CD4-positive, alpha-beta T cell treated with Interleukin-21 for 1 hour (primary cell): ENCODE data around the gene INSR.
"Not testable (repeated sequence)": the region's sequence is repeated elsewhere in the genome, so short reads cannot be mapped to it uniquely, and the experiment has no call there.

Experiments
- DNase-seq: peaks from one replicate; pipeline ENCODE4 v3.0.0-alpha.2; 2020

Gene INSR

DNA sequence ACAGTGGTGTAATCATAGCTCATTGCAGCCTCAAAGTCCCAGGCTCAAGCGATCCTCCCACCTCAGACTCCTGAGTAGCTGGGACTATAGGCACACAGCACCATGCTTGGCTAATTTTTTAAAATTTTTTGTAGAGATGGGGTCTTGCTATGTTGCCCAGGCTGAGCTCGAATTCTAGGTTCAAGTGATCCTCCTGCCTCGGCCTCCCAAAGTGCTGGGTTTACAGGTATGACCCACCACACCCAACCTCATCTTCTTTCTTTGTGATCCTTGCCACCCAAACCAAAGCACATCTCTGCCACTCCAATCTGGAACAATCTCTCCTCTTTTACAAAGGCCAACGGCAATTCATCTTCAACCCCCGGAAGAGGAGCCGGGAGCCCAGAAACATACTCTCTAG, 38.6 kb downstream of the INSR start:
- DNase-seq: no peak

- DNase-seq: no peak
Observed at GRCh38 chr19:7255119-7255518, 39.1 kb downstream of the INSR start.

GRCh38 chr19:7254590-7254989, 39.6 kb downstream of the INSR start:
- no peak for DNase-seq

GRCh38 chr19:7252364-7252763, 41.9 kb downstream of the INSR start:
- DNase-seq: no peak

DNA sequence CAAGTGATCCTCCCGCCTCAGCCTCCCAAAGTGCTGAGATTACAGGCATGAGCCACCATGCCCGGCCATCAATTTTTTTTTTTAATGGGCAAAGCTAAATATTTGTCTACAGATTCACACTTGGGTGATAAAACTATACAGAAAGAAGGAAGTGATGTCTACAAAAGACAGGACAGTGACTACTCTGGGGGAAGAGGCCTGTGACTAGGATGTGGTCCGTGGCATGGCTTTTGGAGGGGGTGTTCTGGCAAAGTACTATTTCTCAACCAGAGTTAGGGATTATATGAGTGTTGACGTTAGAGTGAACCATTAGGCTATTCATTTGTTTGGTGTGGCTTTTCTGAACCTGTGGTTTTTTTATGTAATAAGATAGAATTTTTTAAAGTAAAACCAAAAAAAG, 42.7 kb downstream of the INSR start:
- no peak for DNase-seq

- no peak for DNase-seq
Observed at GRCh38 chr19:7250951-7251350, 43.3 kb downstream of the INSR start.

- no peak for DNase-seq
Observed at GRCh38 chr19:7250057-7250596, 44.1 kb downstream of the INSR start.

GRCh38 chr19:7247155-7247554, 47.1 kb downstream of the INSR start:
- no peak for DNase-seq

- DNase-seq: no peak
Observed at GRCh38 chr19:7246601-7247000, 47.6 kb downstream of the INSR start.

DNA sequence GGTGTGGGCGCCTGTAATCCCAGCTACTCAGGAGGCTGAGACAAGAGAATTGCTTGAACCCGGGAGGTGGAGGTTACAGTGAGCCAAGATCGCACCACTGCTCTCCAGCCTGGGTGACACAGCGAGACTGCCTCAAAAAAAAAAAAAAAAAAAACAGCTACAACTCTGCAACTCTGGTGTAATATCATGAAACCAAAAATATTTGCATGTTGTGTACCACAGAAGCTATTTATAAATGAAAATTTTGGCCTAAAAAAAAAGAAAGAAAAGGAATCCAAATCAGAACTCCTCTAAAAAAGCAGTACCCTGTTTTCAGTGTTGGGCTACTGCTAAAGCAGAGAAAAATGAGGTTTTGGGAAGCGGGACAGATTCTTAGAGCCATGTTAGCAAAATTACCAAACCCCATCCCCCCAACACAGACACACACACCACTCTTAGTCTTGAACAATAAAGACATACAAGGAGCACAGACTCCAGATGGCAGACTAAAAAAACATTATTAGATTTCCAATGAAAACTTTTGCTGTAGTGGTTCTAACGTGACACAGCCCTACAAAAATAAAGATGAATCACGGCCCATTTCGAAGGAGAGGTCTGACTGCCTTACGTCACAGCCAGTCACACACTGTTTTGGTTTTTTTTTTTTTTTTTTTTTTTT, 51.5 kb downstream of the INSR start:
- no peak for DNase-seq

DNA sequence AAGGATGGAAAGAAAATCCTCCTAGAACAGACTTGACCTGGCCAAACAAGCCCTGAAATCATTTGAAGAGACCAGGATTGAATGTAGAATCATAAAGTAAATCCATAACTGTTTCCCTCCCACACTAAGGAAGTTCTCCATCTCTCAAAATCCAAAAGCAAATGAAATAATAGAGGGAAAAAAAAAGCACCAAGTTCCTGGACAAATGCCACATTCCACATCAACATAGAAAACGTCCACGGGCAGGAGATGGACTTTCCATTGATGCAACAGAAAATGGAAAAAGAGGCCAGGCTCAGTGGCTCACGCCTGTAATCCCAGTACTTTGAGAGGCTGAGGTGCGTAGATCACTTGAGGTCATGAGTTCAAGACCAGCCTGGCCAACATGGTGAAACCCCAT, 56.2 kb downstream of the INSR start:
- DNase-seq: no peak

DNA sequence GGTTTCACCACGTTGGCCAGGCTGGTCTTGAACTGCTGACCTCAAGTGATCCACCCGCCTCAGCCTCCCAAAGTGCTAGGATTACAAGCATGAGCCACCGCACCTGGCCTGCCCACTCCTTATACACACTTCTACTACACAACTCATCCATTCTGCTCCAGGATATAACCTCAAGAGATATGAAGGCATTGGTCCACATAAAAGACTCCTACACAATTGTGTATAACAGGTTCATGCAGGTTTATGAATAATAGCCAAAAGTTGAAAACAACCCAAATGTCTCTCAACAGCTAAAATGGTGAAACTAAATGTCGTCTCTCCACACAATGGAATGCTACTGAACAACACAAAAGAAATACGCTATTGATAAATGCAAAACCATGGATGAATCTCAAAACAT, 58.1 kb downstream of the INSR start:
- no peak for DNase-seq

DNA sequence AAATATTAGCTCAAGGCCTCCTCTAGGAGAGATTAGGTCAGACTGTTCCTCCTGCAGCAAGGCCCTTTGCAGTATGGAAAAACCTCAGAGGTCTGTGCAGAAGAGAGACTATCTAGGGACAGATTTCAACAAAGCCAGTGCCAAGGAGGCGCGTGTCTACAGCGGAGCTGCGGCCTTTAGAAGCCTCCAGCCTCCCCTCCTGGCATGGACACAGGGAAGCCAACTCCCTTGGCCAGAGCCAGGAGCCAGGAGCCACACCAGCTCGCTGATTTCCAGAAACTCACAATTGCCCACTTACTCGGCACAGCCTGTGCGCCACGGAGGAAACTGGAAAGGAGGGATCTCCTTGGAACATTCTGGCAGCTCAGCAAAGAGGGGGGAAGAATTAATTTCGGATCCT, 63.4 kb downstream of the INSR start:
- no peak for DNase-seq

DNA sequence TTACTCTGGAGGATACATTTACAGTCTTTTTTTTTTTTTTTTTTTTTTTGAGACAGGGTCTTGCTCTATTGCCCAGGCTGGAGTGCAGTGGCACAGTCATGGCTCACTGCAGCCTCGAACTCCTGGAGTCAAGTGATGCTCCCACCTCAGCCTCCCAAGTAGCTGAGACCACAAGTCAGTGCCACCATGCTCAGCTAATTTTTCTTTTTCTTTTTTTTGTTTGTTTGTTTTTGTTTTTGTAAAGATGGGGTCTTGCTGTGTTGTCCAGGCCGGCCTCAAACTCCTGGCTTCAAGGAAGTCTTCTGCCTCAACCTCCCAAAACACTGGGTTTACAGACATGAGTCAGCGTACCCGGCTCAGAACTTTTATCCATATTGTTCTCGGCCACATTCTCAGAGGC, 64.5 kb downstream of the INSR start:
- DNase-seq: no peak

DNA sequence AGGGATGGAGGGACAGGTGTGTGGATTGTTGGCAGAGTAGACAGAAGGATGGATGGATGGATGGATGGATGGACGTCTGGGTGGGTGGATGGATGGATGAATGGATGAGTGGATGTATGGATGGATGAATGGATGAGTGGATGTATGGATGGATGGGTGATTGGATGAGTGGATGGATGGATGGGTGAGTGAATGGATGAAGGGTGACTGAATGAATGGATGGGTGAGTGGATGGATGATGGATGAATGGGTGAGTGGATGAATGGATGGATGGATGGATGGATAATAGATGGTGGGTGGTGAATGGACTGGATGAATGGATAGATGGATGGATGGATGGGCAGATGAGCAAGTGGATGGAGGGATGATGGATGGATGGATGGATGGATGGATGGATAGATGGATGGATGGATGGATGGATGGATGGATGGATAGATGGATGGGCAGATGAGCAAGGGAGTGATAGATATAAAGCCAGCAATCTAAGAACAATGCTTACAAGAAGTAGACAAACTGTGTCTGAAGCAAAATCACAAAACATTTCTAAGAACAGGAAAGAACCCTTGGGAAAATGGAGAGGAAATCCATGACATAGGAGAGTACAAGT, 65.2 kb downstream of the INSR start:
- no peak for DNase-seq

GRCh38 chr19:7227735-7228134, 66.5 kb downstream of the INSR start:
- no peak for DNase-seq

- DNase-seq: not testable (repeated sequence)
Observed at GRCh38 chr19:7227149-7227548, 67.1 kb downstream of the INSR start.

DNA sequence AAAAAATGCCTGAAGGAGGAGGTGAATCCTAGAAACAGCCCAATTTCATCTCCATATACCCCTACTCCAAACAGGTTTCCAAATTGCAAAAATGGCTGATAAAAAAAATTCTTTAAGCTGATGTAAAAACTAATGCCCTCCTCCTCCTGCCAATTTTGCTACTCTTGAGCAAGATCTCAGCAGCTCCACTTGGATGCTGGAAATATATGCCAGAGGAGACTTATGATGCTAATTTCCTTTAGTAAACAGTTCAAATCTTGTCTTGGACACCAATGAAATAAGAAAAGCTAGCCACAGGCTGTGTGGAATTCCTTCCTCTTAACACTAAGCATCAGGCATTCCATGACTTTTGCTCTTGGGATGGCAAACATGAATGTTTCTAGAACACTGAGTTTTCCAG, 67.5 kb downstream of the INSR start:
- no peak for DNase-seq

DNA sequence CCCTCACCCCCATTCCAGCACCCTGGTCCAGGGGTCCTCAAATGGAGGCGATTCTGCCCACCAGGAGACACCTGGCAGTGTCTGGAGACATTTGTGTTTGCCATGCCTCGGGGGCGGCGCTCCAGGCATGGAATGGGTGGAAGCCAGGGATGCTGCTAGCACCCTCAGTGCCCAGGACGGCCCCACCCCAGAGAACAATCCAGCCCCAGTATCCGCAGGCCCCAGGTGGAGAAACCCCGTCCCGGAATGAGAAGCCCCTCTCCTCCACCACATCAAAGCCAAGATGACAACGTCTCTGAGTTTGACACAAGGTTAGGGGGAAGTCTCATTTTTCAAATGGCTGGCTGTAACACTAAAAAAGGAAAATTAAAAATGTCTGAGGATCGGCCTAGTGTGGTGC, 68.5 kb downstream of the INSR start:
- DNase-seq: no peak

- DNase-seq: no peak
Observed at GRCh38 chr19:7224995-7225394, 69.2 kb downstream of the INSR start.

DNA sequence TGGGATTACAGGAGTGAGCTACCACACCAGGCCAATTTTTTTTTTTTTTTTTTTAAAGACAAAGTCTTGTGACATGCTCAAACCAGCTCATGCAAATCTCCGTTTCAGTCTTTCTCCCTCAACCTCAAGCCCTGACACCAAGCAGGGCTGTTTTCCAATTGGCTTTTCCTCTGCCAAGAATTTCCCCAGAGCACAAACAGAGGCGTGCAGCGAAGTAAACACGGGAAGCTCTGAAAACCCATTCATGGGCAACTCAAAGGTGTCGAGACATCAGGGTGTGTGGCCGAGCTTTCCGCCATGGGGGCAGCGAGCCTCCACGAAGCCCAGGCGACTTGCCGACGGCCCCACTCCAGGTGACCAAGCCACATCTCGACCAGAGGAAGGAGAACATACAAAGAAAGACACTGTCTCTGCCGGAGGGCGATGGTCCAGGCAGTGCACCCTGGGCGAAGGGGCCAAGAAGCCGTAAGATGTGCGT, 70.0 kb downstream of the INSR start:
- no peak for DNase-seq

GRCh38 chr19:7223429-7223828, 70.8 kb downstream of the INSR start:
- no peak for DNase-seq

DNA sequence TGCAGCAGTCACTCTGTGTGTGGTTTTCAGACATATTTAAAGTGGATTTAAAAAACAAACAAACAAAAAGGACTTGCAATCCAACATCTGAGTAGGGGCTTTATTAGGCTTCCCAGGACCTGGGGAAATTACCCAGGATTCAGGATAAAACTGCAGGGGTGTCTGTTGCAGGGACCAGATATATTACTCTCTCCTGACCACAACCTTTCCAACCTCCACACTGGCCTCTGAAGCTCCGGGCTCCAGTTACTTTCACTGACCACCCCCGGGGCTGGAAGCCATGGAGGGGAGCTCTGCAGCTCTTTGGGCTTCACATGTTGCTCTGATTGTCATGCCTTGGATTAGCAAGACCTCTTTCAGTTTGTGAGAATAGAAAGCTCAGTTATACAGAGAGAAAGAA, 75.2 kb downstream of the INSR start:
- DNase-seq: no peak

- no peak for DNase-seq
Observed at GRCh38 chr19:7217861-7218260, 76.4 kb downstream of the INSR start.

GRCh38 chr19:7216373-7216902, 77.8 kb downstream of the INSR start:
- no peak for DNase-seq
